HCT116 (cell line): ENCODE measurements around the gene PIGO. TPM values are rescaled to one million over a fixed set of nuclear protein-coding genes. Genes with fewer than 3 reads are reported as not detected.

Source experiments
- ATAC-seq: fragments of 200-7000 bp; cut with Tn5 transposase; 2 replicates; pipeline ENCODE4 v1.9.1; 2020; ENCODE audit warnings: mild to moderate bottlenecking, moderate library complexity
- BruUV-seq: library from RNA; stranded (reverse); fragments of 400-500 nt; replicated peaks from 2 replicates; lab custom pipeline; 2021; lab: Mats Ljungman, UMichigan
- CTCF ChIA-PET: fragments of 300-600 bp; sonication (Branson Sonifier 250); formaldehyde crosslinking; loops from one replicate; lab custom pipeline; 2021; ENCODE audit warnings: antibody characterized with exemption; lab: Charles Lee
- POLR2A ChIA-PET: fragments of 300-600, 350-600 bp; sonication (Branson Sonifier 250); formaldehyde crosslinking; loops from one replicate; lab custom pipeline; 2021; ENCODE audit warnings: antibody characterized with exemption; lab: Charles Lee
- RAD21 ChIA-PET, 2 experiments: fragments of 300-600 bp; sonication (Branson Sonifier 250); formaldehyde crosslinking; loops; one replicate each; lab custom pipeline; 2023; ENCODE audit warnings: low total read pairs in 2 of 2; ENCODE audit not compliant: uncharacterized antibody in 2 of 2, unreplicated experiment in 2 of 2, low non-redundant PET in 1 of 2; lab: Charles Lee
- DNase-seq: peaks from one replicate; pipeline ENCODE4 v3.0.0-alpha.2; 2010; ENCODE audit warnings: low read depth, low spot score
- H2AFZ ChIP-seq: fragments of 200-600 bp; shearing (Covaris generic), sonication (generic); 2 replicates; pipeline ENCODE4 v1.6.1; 2017; ENCODE audit warnings: low read depth, mixed run types, mixed read lengths, antibody characterized with exemption, low read length; ENCODE audit not compliant: poor library complexity, severe bottlenecking
- H3K27ac ChIP-seq: 2 replicates; pipeline ENCODE4 v1.5.1; 2012; ENCODE audit warnings: low read depth, low read length
- H3K27me3 ChIP-seq: fragments of 200-600 bp; sonication (generic); 2 replicates; pipeline ENCODE4 v1.6.1; 2016; ENCODE audit warnings: mixed run types, low read length, mixed read lengths; ENCODE audit not compliant: insufficient read depth
- H3K36me3 ChIP-seq, 2 experiments: fragments of 200-500 bp in 1 of 2; fragments of 200-600 bp in 1 of 2; sonication (Bioruptor generic) in 1 of 2; sonication (generic) in 1 of 2; 2 replicates each; pipeline versions ENCODE4 v1.5.1 to v1.6.1; 2014 to 2016; ENCODE audit warnings: low read length in 2 of 2, inconsistent platforms in 1 of 2, mixed read lengths in 1 of 2, mixed run types in 1 of 2; ENCODE audit not compliant: insufficient read depth in 2 of 2, control insufficient read depth in 1 of 2
- H3K4me1 ChIP-seq, 2 experiments: fragments of 200-600 bp in 1 of 2; sonication (generic) in 1 of 2; 2 replicates each; pipeline versions ENCODE4 v1.5.1 to v1.6.1; 2012 to 2017; ENCODE audit warnings: low read length in 2 of 2, inconsistent platforms in 1 of 2, mild to moderate bottlenecking in 1 of 2, mixed read lengths in 1 of 2, mixed run types in 1 of 2, moderate library complexity in 1 of 2; ENCODE audit not compliant: insufficient read depth in 2 of 2, control insufficient read depth in 1 of 2
- H3K4me2 ChIP-seq: fragments of 200-600 bp; sonication (generic); 2 replicates; pipeline ENCODE4 v1.6.1; 2017; ENCODE audit warnings: mixed run types, low read length, mixed read lengths
- H3K4me3 ChIP-seq, 2 experiments: fragments of 200-600 bp in 1 of 2; sonication (generic) in 1 of 2; replicated peaks in 1 of 2; 2 replicates each; pipeline ENCODE4 v1.5.1; 2011 to 2016; ENCODE audit warnings: low read length in 2 of 2, control low read depth in 1 of 2, low read depth in 1 of 2, mild to moderate bottlenecking in 1 of 2, mixed read lengths in 1 of 2, mixed run types in 1 of 2
- H3K79me2 ChIP-seq: fragments of 200-600 bp; sonication (generic); 2 replicates; pipeline ENCODE4 v1.6.1; 2017; ENCODE audit warnings: mild to moderate bottlenecking, mixed run types, low read length, moderate library complexity, mixed read lengths; ENCODE audit not compliant: insufficient read depth
- H3K9ac ChIP-seq: fragments of 200-600 bp; sonication (generic); 2 replicates; pipeline ENCODE4 v1.6.1; 2016; ENCODE audit warnings: low read length, mixed read lengths
- H3K9me2 ChIP-seq: fragments of 200-600 bp; sonication (generic), shearing (Covaris generic); 2 replicates; pipeline ENCODE4 v1.6.1; 2017; ENCODE audit warnings: mixed run types, mild to moderate bottlenecking, moderate library complexity; ENCODE audit not compliant: insufficient read depth
- H3K9me3 ChIP-seq, 2 experiments: fragments of 200-500 bp in 1 of 2; fragments of 200-600 bp in 1 of 2; sonication (Bioruptor generic) in 1 of 2; sonication (generic) in 1 of 2; 2 replicates each; pipeline ENCODE4 v1.6.1; 2014 to 2017; ENCODE audit warnings: low read length in 2 of 2, mixed read lengths in 2 of 2, inconsistent platforms in 1 of 2, low read depth in 1 of 2, mild to moderate bottlenecking in 1 of 2, mixed run types in 1 of 2, moderate library complexity in 1 of 2; ENCODE audit not compliant: control insufficient read depth in 1 of 2, insufficient read depth in 1 of 2
- H4K20me1 ChIP-seq: fragments of 200-600 bp; sonication (generic), shearing (Covaris generic); 2 replicates; pipeline ENCODE4 v1.6.1; 2017; ENCODE audit warnings: mixed run types, mild to moderate bottlenecking, moderate library complexity; ENCODE audit not compliant: insufficient read depth
- CEBPB ChIP-seq: IDR thresholded peaks from 2 replicates; pipeline ENCODE4 v1.6.1; 2012; ENCODE audit warnings: low read depth
- POLR2AphosphoS5 ChIP-seq: IDR thresholded peaks from 2 replicates; pipeline ENCODE4 v1.6.1; 2011; ENCODE audit warnings: mild to moderate bottlenecking, low read depth, low read length, moderate library complexity
- ZBTB33 ChIP-seq: IDR thresholded peaks from 2 replicates; pipeline ENCODE4 v1.6.1; 2011; ENCODE audit warnings: mild to moderate bottlenecking, low read length, moderate library complexity; ENCODE audit not compliant: insufficient replicate concordance; ENCODE audit errors: extremely low read depth
- ZNF274 ChIP-seq: fragments of 200-500 bp; sonication (Bioruptor generic); IDR thresholded peaks from 2 replicates; pipeline ENCODE4 v1.6.1; 2014; ENCODE audit warnings: mild to moderate bottlenecking, low read depth, low read length, inconsistent platforms
- intact Hi-C: fragments of 100-400 bp; cut with micrococcal nuclease; formaldehyde crosslinking; loops from 2 replicates; pipeline ENCODE4 v1.10.0; 2022
- total RNA-seq: library from RNA; stranded (reverse); gene quantifications from one replicate; pipeline ENCODE4 v1.2.1, GENCODE V29; 2021; ENCODE audit not compliant: unreplicated experiment
- TF ChIP-seq, protein P1 (sequence below), 3 experiments: fragments of 200-600 bp in 1 of 3; sonication (generic) in 1 of 3; IDR thresholded peaks in 2 of 3; conservative IDR thresholded peaks in 1 of 3; 2 replicates each; pipeline ENCODE4 v1.5.1; 2012 to 2017; ENCODE audit warnings: low read depth in 2 of 3, low read length in 2 of 3, antibody characterized with exemption in 1 of 3, borderline replicate concordance in 1 of 3, control low read depth in 1 of 3, mild to moderate bottlenecking in 1 of 3, mixed read lengths in 1 of 3, mixed run types in 1 of 3, moderate library complexity in 1 of 3; ENCODE audit not compliant: insufficient read depth in 1 of 3

PIGO gene
- total RNA-seq, 1 experiment from 2014 or later = 24.0 TPM

GRCh38 chr9:35136866-35137265 lies 40.5 kb upstream of the PIGO start:
- Histone ChIP-seq H3K79me2 (no peaks in the 10 kb centered on the region), H3K36me3 (no peaks in the 10 kb centered on the region), H3K9me3 (peaks cover 3 to 7% of the 10 kb centered on the region in 2 experiments; a peak in 2 of 4 replicates), H3K4me3 (no peak overlapping the region), H4K20me1 (no peaks in the 10 kb centered on the region), H3K27me3 (no peaks in the 10 kb centered on the region), H3K27ac (no peak overlapping the region), H2AFZ (no peak overlapping the region), H3K9me2 (no peaks in the 10 kb centered on the region), H3K9ac (no peak overlapping the region), H3K4me1 (no peaks in the 10 kb centered on the region), H3K4me2 (no peak overlapping the region)
- intact Hi-C loops = no loop called here
- POLR2A ChIA-PET = no interaction called here
- CTCF ChIA-PET = no interaction called here
- ATAC-seq (no peak), DNase-seq (no peak)
- RAD21 ChIA-PET = no interaction called here
- TF ChIP-seq CEBPB = no peak
- TF ChIP-seq, protein P1, sequence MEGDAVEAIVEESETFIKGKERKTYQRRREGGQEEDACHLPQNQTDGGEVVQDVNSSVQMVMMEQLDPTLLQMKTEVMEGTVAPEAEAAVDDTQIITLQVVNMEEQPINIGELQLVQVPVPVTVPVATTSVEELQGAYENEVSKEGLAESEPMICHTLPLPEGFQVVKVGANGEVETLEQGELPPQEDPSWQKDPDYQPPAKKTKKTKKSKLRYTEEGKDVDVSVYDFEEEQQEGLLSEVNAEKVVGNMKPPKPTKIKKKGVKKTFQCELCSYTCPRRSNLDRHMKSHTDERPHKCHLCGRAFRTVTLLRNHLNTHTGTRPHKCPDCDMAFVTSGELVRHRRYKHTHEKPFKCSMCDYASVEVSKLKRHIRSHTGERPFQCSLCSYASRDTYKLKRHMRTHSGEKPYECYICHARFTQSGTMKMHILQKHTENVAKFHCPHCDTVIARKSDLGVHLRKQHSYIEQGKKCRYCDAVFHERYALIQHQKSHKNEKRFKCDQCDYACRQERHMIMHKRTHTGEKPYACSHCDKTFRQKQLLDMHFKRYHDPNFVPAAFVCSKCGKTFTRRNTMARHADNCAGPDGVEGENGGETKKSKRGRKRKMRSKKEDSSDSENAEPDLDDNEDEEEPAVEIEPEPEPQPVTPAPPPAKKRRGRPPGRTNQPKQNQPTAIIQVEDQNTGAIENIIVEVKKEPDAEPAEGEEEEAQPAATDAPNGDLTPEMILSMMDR (IDR thresholded peaks at IDR 0.05 in 2 of 3, conservative IDR thresholded peaks at IDR 0.05 in 1 of 3; ENCODE audit: borderline replicate concordance in 1 of 3, insufficient read depth in 1 of 3, low read depth in 2 of 3, low read length in 2 of 3) = no peak
- TF ChIP-seq, all 23 proteins: peak for 0
- BruUV-seq = no TSS peak

DNA sequence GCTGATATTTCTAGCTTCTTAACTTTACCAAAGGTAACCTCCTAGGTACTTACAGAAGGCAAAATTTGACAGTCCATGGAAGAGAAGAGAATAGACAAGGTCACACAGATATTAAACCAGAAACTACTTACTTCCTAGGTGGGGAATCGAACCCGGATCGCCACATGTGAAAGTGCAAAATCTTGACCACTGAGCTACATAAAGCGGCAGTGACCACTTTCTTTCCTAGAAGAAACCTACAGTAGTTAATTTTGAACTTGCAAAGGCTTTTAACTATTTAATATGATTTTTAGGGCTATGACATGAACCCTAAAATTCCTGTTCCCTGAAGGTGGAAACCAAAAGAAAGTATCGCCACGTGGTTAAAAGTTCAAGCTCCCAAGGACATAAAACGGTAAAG lies 39.6 kb upstream of the PIGO start:
- CTCF ChIA-PET = interaction anchor here (1.4 kb wide), 1 partner anchor 20 kb away, joined by 3 read pairs; the partner anchor contains the start of gene ATOSB
- TF ChIP-seq ZBTB33 (no peak), ZNF274 (no peak), POLR2AphosphoS5 (no peak)
- RAD21 ChIA-PET = no interaction called here
- H3K27ac ChIP-seq = no peak overlapping the region
- H3K9me2 ChIP-seq = no peaks in the 10 kb centered on the region
- H2AFZ ChIP-seq = no peak overlapping the region
- H3K27me3 ChIP-seq = no peaks in the 10 kb centered on the region
- no peaks in the 10 kb centered on the region; a peak in 2 of 4 replicates for H3K9me3 ChIP-seq
- H3K36me3 ChIP-seq = no peaks in the 10 kb centered on the region
- POLR2A ChIA-PET = no interaction called here
- no peak overlapping the region for H3K4me3 ChIP-seq
- H4K20me1 ChIP-seq = no peaks in the 10 kb centered on the region
- H3K4me1 ChIP-seq = no peaks in the 10 kb centered on the region
- no peak overlapping the region for H3K9ac ChIP-seq
- ATAC-seq (no peak), DNase-seq (no peak)
- no TSS peak for BruUV-seq
- intact Hi-C loops = no loop called here
- H3K4me2 ChIP-seq = no peak overlapping the region
- H3K79me2 ChIP-seq = no peaks in the 10 kb centered on the region
